IMR-90 (cell line): ENCODE data around the gene ALDH3A2. TPM values are rescaled to one million over a fixed set of nuclear protein-coding genes. Genes with fewer than 3 reads are reported as not detected.

Experiments used
- ATAC-seq: fragments of 200-7000 bp; cut with Tn5 transposase; 2 replicates; pipeline ENCODE4 v1.9.1; 2020; ENCODE audit warnings: low read depth, mild to moderate bottlenecking, moderate library complexity
- BruUV-seq: library from RNA; stranded (reverse); fragments of 400-500 nt; replicated peaks from 2 replicates; lab custom pipeline; 2021; lab: Mats Ljungman, UMichigan
- CTCF ChIA-PET: fragments of 300-600 bp; formaldehyde crosslinking; extraction: SDS; loops from one replicate; lab custom pipeline; 2021; ENCODE audit warnings: antibody characterized with exemption; lab: Yijun Ruan, JAX
- POLR2A ChIA-PET: fragments of 300-600 bp; sonication (Branson Sonifier 250); formaldehyde crosslinking; loops from one replicate; lab custom pipeline; 2022; ENCODE audit warnings: antibody characterized with exemption; ENCODE audit not compliant: unreplicated experiment; lab: Charles Lee
- DNase-seq: peaks from one replicate; pipeline ENCODE4 v3.0.0; 2013
- H2AFZ ChIP-seq: replicated peaks from 2 replicates; pipeline ENCODE3; 2013; ENCODE audit warnings: low read length, mild to moderate bottlenecking; ENCODE audit not compliant: poor library complexity
- H2AK5ac ChIP-seq: 2 replicates; pipeline ENCODE4 v1.6.1; 2013; ENCODE audit warnings: low read depth, low read length, inconsistent platforms
- H2AK9ac ChIP-seq: replicated peaks from 2 replicates; pipeline ENCODE3; 2013; ENCODE audit warnings: mild to moderate bottlenecking, low read depth, low read length, moderate library complexity; ENCODE audit not compliant: poor library complexity
- H2BK120ac ChIP-seq: 2 replicates; pipeline ENCODE4 v1.6.1; 2013; ENCODE audit warnings: low read depth, low read length, inconsistent platforms
- H2BK15ac ChIP-seq: 3 replicates; pipeline ENCODE4 v1.6.1; 2013; ENCODE audit warnings: low read depth, low read length, inconsistent platforms
- H2BK20ac ChIP-seq: 2 replicates; pipeline ENCODE4 v1.6.1; 2013; ENCODE audit warnings: low read depth, mild to moderate bottlenecking, inconsistent platforms, low read length, moderate library complexity
- H2BK5ac ChIP-seq: 2 replicates; pipeline ENCODE4 v1.6.1; 2013; ENCODE audit warnings: mild to moderate bottlenecking, low read depth, low read length, inconsistent platforms; ENCODE audit not compliant: poor library complexity, severe bottlenecking
- H3K14ac ChIP-seq: replicated peaks from 2 replicates; pipeline ENCODE4 v1.6.1; 2013; ENCODE audit warnings: low read depth, low read length, inconsistent platforms
- H3K18ac ChIP-seq: 2 replicates; pipeline ENCODE4 v1.6.1; 2013; ENCODE audit warnings: low read depth, low read length, control low read depth
- H3K23ac ChIP-seq: 2 replicates; pipeline ENCODE4 v1.6.1; 2013; ENCODE audit warnings: low read depth, low read length, inconsistent platforms
- H3K27ac ChIP-seq: 2 replicates; pipeline ENCODE4 v1.5.1; 2013; ENCODE audit warnings: mild to moderate bottlenecking, control low read depth, low read length; ENCODE audit not compliant: insufficient read depth
- H3K27me3 ChIP-seq: 2 replicates; pipeline ENCODE4 v1.6.1; 2013; ENCODE audit warnings: low read length; ENCODE audit not compliant: control insufficient read depth, insufficient read depth
- H3K36me3 ChIP-seq: 2 replicates; pipeline ENCODE4 v1.6.1; 2013; ENCODE audit warnings: low read length, mixed read lengths; ENCODE audit not compliant: control insufficient read depth, insufficient read depth
- H3K4ac ChIP-seq: 2 replicates; pipeline ENCODE4 v1.6.1; 2013; ENCODE audit warnings: low read depth, low read length, inconsistent platforms
- H3K4me1 ChIP-seq: 2 replicates; pipeline ENCODE4 v1.6.1; 2013; ENCODE audit warnings: low read length, mixed read lengths; ENCODE audit not compliant: control insufficient read depth, insufficient read depth
- H3K4me2 ChIP-seq: 2 replicates; pipeline ENCODE4 v1.6.1; 2013; ENCODE audit warnings: low read depth, mild to moderate bottlenecking, control low read depth, low read length, moderate library complexity
- H3K4me3 ChIP-seq: 2 replicates; pipeline ENCODE4 v1.5.1; 2013; ENCODE audit warnings: low read depth, mild to moderate bottlenecking, control low read depth, low read length, moderate library complexity; ENCODE audit not compliant: insufficient read depth
- H3K56ac ChIP-seq: 2 replicates; pipeline ENCODE4 v1.6.1; 2013; ENCODE audit warnings: low read length, inconsistent platforms; ENCODE audit not compliant: insufficient read depth; ENCODE audit errors: extremely low read depth
- H3K79me1 ChIP-seq, 2 experiments: 2 replicates each; pipeline ENCODE4 v1.6.1; 2013; ENCODE audit warnings: low read length in 2 of 2, inconsistent platforms in 1 of 2, low read depth in 1 of 2
- H3K9ac ChIP-seq: 2 replicates; pipeline ENCODE4 v1.6.1; 2013; ENCODE audit warnings: low read depth, low read length, control low read depth
- H3K9me1 ChIP-seq: 2 replicates; pipeline ENCODE4 v1.6.1; 2013; ENCODE audit warnings: low read length, inconsistent platforms; ENCODE audit not compliant: insufficient read depth
- H3K9me3 ChIP-seq: 2 replicates; pipeline ENCODE4 v1.6.1; 2013; ENCODE audit warnings: low read length; ENCODE audit not compliant: control insufficient read depth, insufficient read depth
- H4K20me1 ChIP-seq: 2 replicates; pipeline ENCODE4 v1.6.1; 2013; ENCODE audit warnings: low read length, inconsistent platforms; ENCODE audit not compliant: insufficient read depth
- H4K5ac ChIP-seq: 2 replicates; pipeline ENCODE4 v1.6.1; 2013; ENCODE audit warnings: mild to moderate bottlenecking, low read depth, low read length, control low read depth
- H4K8ac ChIP-seq, 2 experiments: 2 replicates each; pipeline ENCODE4 v1.6.1; 2013; ENCODE audit warnings: low read depth in 2 of 2, low read length in 2 of 2, control low read depth in 1 of 2, inconsistent platforms in 1 of 2
- H4K91ac ChIP-seq: 2 replicates; pipeline ENCODE4 v1.6.1; 2013; ENCODE audit warnings: low read depth, low read length, inconsistent platforms; ENCODE audit not compliant: insufficient read depth
- CTCF ChIP-seq: conservative IDR thresholded peaks from 2 replicates; pipeline ENCODE4 v1.5.1; 2012; ENCODE audit warnings: mild to moderate bottlenecking, low read depth, low read length, improper control_type of control experiment
- MXI1 ChIP-seq: IDR thresholded peaks from 2 replicates; pipeline ENCODE4 v1.6.1; 2012; ENCODE audit warnings: low read depth, mild to moderate bottlenecking, low read length, moderate library complexity, borderline replicate concordance
- WGBS, 2 experiments: methylation state at CpG; one replicate each; pipeline versions ENCODE4 v1.1.5 to v1.1.7; 2013; ENCODE audit warnings: missing lambda C conversion rate in 2 of 2; ENCODE audit not compliant: insufficient read length in 1 of 2; ENCODE audit errors: extremely low coverage in 2 of 2; 5-methylcytosine and 5-hydroxymethylcytosine counted together
- dilution Hi-C: fragments of 300-500 bp; cut with HindIII; formaldehyde crosslinking; loops from one replicate; pipeline ENCODE4 v1.14.3; 2018; ENCODE audit warnings: low sequenced_read_pairs; ENCODE audit not compliant: unreplicated experiment
- in situ Hi-C: fragments of 300-500 bp; cut with MboI; formaldehyde crosslinking; loops from 3 replicates; pipeline ENCODE4 v1.14.3; 2019; ENCODE audit warnings: low sequenced_read_pairs, inconsistent platforms, mixed read lengths
- intact Hi-C: fragments of 100-400 bp; cut with micrococcal nuclease; formaldehyde crosslinking; loops from 2 replicates; pipeline ENCODE4 v1.10.0; 2022
- polyA plus RNA-seq, 3 experiments: library from polyadenylated mRNA; depleted of rRNA; stranded (reverse); fragments of >200 nt; gene quantifications; 2 replicates each; pipeline ENCODE4 v1.2.3, GENCODE V29; 2012; ENCODE audit warnings: low replicate concordance in 1 of 3
- total RNA-seq: library from RNA; depleted of rRNA; stranded (reverse); fragments of >200 nt; gene quantifications from 2 replicates; pipeline ENCODE4 v1.2.3, GENCODE V29; 2012

ALDH3A2 gene
- total and polyA plus RNA-seq, 2 of the 4 experiments (the other 2 are of a cell fraction), result 4.0 to 7.9 TPM

DNA sequence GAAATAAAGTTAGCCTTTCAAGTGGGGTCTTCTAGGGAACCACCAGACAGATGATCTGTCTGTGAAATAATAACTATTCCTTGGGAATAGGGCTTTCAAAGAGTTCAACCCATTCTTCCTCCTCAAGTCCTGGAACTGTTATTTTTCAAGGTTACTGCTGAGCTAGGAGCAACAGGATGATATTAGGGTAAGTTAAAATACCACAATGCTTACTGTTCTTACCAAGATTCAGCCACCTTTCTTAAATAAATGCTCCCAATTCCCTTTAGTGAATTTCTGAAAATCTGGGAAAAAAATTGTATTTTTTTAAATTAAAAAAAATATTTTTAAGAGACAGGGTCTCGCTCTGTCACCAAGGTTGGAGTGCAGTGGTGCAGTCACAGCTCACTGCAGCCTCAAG lies 26.9 kb upstream of the ALDH3A2 start:
- Histone ChIP-seq H3K4me2 (no peak overlapping the region), H3K9ac (no peak overlapping the region), H3K36me3 (no peaks in the 10 kb centered on the region), H3K27ac (no peak overlapping the region), H3K56ac (no peak overlapping the region), H3K9me3 (peaks cover 16% of the 10 kb centered on the region), H2BK15ac (no peak overlapping the region), H2BK120ac (no peak overlapping the region), H3K23ac (no peak overlapping the region), H4K8ac (no peak overlapping the region), H2AK9ac (no peak overlapping the region), H3K14ac (no peak overlapping the region), H4K91ac (no peak overlapping the region), H3K4ac (no peak overlapping the region), H2BK5ac (no peak overlapping the region), H3K4me1 (no peaks in the 10 kb centered on the region), H3K27me3 (peaks cover 9% of the 10 kb centered on the region), H3K18ac (no peak overlapping the region), H4K5ac (no peak overlapping the region), H2AK5ac (no peak overlapping the region), H3K9me1 (no peaks in the 10 kb centered on the region), H2BK20ac (no peak overlapping the region), H4K20me1 (no peaks in the 10 kb centered on the region), H3K79me1 (no peaks in the 10 kb centered on the region), H3K4me3 (no peak overlapping the region), H2AFZ (no peak overlapping the region)
- ATAC-seq (no peak), DNase-seq (no peak)
- in situ Hi-C loops (no loop called here), dilution Hi-C loops (no loop called here), intact Hi-C loops (no loop called here)
- TF ChIP-seq MXI1, result no peak
- no peak for TF ChIP-seq CTCF
- ChIA-PET CTCF (no interaction called here), POLR2A (no interaction called here)
- no TSS peak for BruUV-seq
- no CpG with 5 or more reads among the region's 1 CpG for WGBS, 2 experiments
